NCI-H2227 treated with DMSO at 0.1 percent for 48 hours (cell line): ENCODE measurements around the gene ALG12.

ENCODE experiments used
- DNase-seq: peaks from one replicate; lab custom pipeline; 2025; lab: John Stamatoyannopoulos, UW

The ALG12 gene

GRCh38 chr22:49911881-49912625, 6.2 kb downstream of the ALG12 start:
- no peak for DNase-seq

GRCh38 chr22:49910229-49911155, 7.7 kb downstream of the ALG12 start:
- no peak for DNase-seq

- DNase-seq: no peak
Measured at GRCh38 chr22:49909476-49910205, 8.6 kb downstream of the ALG12 start.

GRCh38 chr22:49907807-49908206, 10.4 kb downstream of the ALG12 start:
- DNase-seq: no peak

GRCh38 chr22:49906799-49907290, 11.4 kb downstream of the ALG12 start:
- DNase-seq: no peak

- DNase-seq: no peak
Measured at GRCh38 chr22:49906071-49906798, 12.0 kb downstream of the ALG12 start.

- no peak for DNase-seq
Measured at GRCh38 chr22:49905465-49905864, 12.8 kb downstream of the ALG12 start.

- DNase-seq: no peak
Measured at GRCh38 chr22:49904040-49904369, 14.2 kb downstream of the ALG12 start.

GRCh38 chr22:49903322-49904039, 14.8 kb downstream of the ALG12 start:
- no peak for DNase-seq

GRCh38 chr22:49901457-49901856, 16.8 kb downstream of the ALG12 start:
- no peak for DNase-seq

GRCh38 chr22:49900441-49901230, 17.6 kb downstream of the ALG12 start:
- no peak for DNase-seq

- DNase-seq: no peak
Measured at GRCh38 chr22:49899530-49899929, 18.7 kb downstream of the ALG12 start.

- DNase-seq: no peak
Measured at GRCh38 chr22:49897015-49897684, 21.1 kb downstream of the ALG12 start.

- DNase-seq: no peak
Measured at GRCh38 chr22:49896201-49896600, 22.0 kb downstream of the ALG12 start.

GRCh38 chr22:49894322-49895054, 23.8 kb downstream of the ALG12 start:
- DNase-seq: no peak

- no peak for DNase-seq
Measured at GRCh38 chr22:49893025-49893424, 25.2 kb downstream of the ALG12 start.

GRCh38 chr22:49892226-49892899, 25.9 kb downstream of the ALG12 start:
- no peak for DNase-seq

- no peak for DNase-seq
Measured at GRCh38 chr22:49889071-49889470, 29.2 kb downstream of the ALG12 start.
